BE2C (cell line): ENCODE results near the gene PARN.

Experiments used
- DNase-seq: peaks from one replicate; pipeline ENCODE4 v3.0.0-alpha.2; 2020
- H3K27me3 ChIP-seq: fragments of 250-450 bp; sonication (Bioruptor Pico); 2 replicates; pipeline ENCODE4 v1.5.1; 2020; ENCODE audit warnings: mild to moderate bottlenecking
- H3K36me3 ChIP-seq: fragments of 250-450 bp; sonication (Bioruptor Pico); 2 replicates; pipeline ENCODE4 v1.5.1; 2020; ENCODE audit warnings: mild to moderate bottlenecking
- H3K4me1 ChIP-seq: fragments of 250-450 bp; sonication (Bioruptor Pico); 2 replicates; pipeline ENCODE4 v1.5.1; 2020
- H3K4me3 ChIP-seq: 2 replicates; pipeline ENCODE4 v1.5.1; 2011; ENCODE audit warnings: low read depth, low read length
- H3K9me3 ChIP-seq: fragments of 250-450 bp; sonication (Bioruptor Pico); 2 replicates; pipeline ENCODE4 v1.5.1; 2020
- CTCF ChIP-seq: IDR thresholded peaks from 2 replicates; pipeline ENCODE4 v1.5.1; 2012; ENCODE audit warnings: mild to moderate bottlenecking, low read depth, low read length

Gene PARN

GRCh38 chr16:14510581-14510938, 119.5 kb downstream of the PARN start:
- no peaks in the 10 kb centered on the region for H3K27me3 ChIP-seq

GRCh38 chr16:14509675-14510132, 120.4 kb downstream of the PARN start:
- no peaks in the 10 kb centered on the region for H3K36me3 ChIP-seq
- H3K9me3 ChIP-seq, result no peaks in the 10 kb centered on the region
- peaks cover 15% of the 10 kb centered on the region for H3K4me1 ChIP-seq
- DNase-seq, result no peak
- TF ChIP-seq CTCF, result no peak
- no peaks in the 10 kb centered on the region for H3K27me3 ChIP-seq
- no peak overlapping the region for H3K4me3 ChIP-seq

More at GRCh38 chr16:14510581-14510938, 119.5 kb downstream of the PARN start:
- H3K4me1 ChIP-seq, result peaks cover 14% of the 10 kb centered on the region
- no peak for TF ChIP-seq CTCF
- H3K36me3 ChIP-seq, result no peaks in the 10 kb centered on the region
- H3K9me3 ChIP-seq, result no peaks in the 10 kb centered on the region
- no peak overlapping the region for H3K4me3 ChIP-seq
- DNase-seq, result no peak

- Histone ChIP-seq H3K36me3 (no peaks in the 10 kb centered on the region), H3K4me1 (peaks cover 15% of the 10 kb centered on the region)
- no peak for DNase-seq
Measured at GRCh38 chr16:14509055-14509454, 121.0 kb downstream of the PARN start.

GRCh38 chr16:14505846-14506245, 124.2 kb downstream of the PARN start:
- no peak for DNase-seq
- Histone ChIP-seq H3K27me3 (no peaks in the 10 kb centered on the region), H3K4me3 (no peak overlapping the region), H3K9me3 (no peaks in the 10 kb centered on the region), H3K36me3 (no peaks in the 10 kb centered on the region), H3K4me1 (peaks cover 29% of the 10 kb centered on the region)
- TF ChIP-seq CTCF, result no peak

More at GRCh38 chr16:14509055-14509454, 121.0 kb downstream of the PARN start:
- Histone ChIP-seq H3K9me3 (no peaks in the 10 kb centered on the region), H3K27me3 (no peaks in the 10 kb centered on the region), H3K4me3 (no peak overlapping the region)
- no peak for TF ChIP-seq CTCF

- no peak for DNase-seq
Measured at GRCh38 chr16:14502932-14503741, 126.9 kb downstream of the PARN start.

More at GRCh38 chr16:14502932-14503741, 126.9 kb downstream of the PARN start:
- no peak overlapping the region for H3K4me3 ChIP-seq
- no peaks in the 10 kb centered on the region for H3K36me3 ChIP-seq
- no peaks in the 10 kb centered on the region for H3K27me3 ChIP-seq
- no peaks in the 10 kb centered on the region for H3K9me3 ChIP-seq
- H3K4me1 ChIP-seq, result peaks cover 26% of the 10 kb centered on the region
- TF ChIP-seq CTCF, result no peak
